Neutrophil (primary cell): ENCODE data around the gene WNT9A.

ENCODE experiments used
- H3K27ac ChIP-seq: fragments of 200-600 bp; sonication (generic); 2 replicates; pipeline ENCODE4 v1.5.1; 2016; ENCODE audit warnings: mild to moderate bottlenecking, moderate library complexity
- H3K27me3 ChIP-seq: fragments of 200-600 bp; sonication (generic); 2 replicates; pipeline ENCODE4 v1.6.0; 2016; ENCODE audit warnings: mild to moderate bottlenecking
- H3K36me3 ChIP-seq: fragments of 200-600 bp; sonication (generic); 2 replicates; pipeline ENCODE4 v1.5.1; 2017
- H3K4me1 ChIP-seq, 2 experiments: fragments of 200-600 bp in 1 of 2; sonication (generic) in 1 of 2; 1 replicate in 1 of 2; 2 replicates in 1 of 2; pipeline versions ENCODE4 v1.5.1 to v1.6.1; 2013 to 2016; ENCODE audit warnings: low read depth in 1 of 2, low read length in 1 of 2, mild to moderate bottlenecking in 1 of 2, moderate library complexity in 1 of 2; ENCODE audit not compliant: control insufficient read depth in 1 of 2, insufficient read depth in 1 of 2
- H3K4me3 ChIP-seq, 2 experiments: fragments of 200-600 bp in 1 of 2; sonication (generic) in 1 of 2; 1 replicate in 1 of 2; 2 replicates in 1 of 2; pipeline ENCODE4 v1.5.1; 2013 to 2016; ENCODE audit warnings: low read depth in 1 of 2, low read length in 1 of 2, mild to moderate bottlenecking in 1 of 2, moderate library complexity in 1 of 2
- H3K9me3 ChIP-seq: fragments of 200-600 bp; sonication (generic); 2 replicates; pipeline ENCODE4 v1.5.1; 2016
- TF ChIP-seq, protein P1 (sequence below): fragments of 200-600 bp; sonication (generic); IDR thresholded peaks from 2 replicates; pipeline ENCODE4 v1.5.1; 2016; ENCODE audit warnings: antibody characterized with exemption

Gene WNT9A

DNA sequence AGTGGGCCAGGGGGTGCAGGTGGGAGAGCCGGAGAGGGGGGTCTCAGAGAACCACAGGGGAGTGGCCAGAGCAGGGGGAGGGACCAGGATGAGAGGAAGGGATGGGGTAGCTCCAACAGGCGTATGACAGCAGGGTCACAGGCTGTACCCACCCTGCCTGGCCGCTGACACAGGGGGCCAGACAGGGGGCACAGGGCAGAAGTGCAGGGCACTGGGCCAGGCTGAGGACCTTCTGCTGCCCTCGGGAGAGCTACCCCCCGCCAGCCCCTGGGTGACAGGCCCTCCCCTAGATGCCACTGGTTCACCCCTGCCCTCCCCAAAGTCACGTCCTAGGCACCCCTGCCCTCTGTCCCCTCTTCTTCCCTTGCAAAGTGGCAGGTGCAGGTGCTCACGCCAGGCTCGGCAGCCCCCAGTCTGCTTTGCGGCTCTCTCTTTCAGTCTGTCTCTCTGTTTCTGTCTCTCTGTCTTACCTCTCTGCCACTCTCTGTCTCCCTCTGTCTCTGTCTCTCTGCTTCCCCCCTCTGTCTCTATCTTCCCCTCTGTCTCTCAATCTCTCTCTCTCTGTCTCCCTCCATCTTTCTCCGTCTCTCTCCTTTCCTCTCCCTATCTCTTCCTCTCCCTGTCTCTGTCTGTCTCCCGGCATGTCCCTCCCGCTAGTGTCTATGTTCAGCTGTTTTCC lies 48.5 kb downstream of the WNT9A start:
- Histone ChIP-seq H3K9me3 (no peaks in the 10 kb centered on the region), H3K36me3 (no peaks in the 10 kb centered on the region), H3K27ac (no peak overlapping the region), H3K4me1 (no peaks in the 10 kb centered on the region), H3K27me3 (no peaks in the 10 kb centered on the region), H3K4me3 (no peak overlapping the region)
- TF ChIP-seq, protein P1, sequence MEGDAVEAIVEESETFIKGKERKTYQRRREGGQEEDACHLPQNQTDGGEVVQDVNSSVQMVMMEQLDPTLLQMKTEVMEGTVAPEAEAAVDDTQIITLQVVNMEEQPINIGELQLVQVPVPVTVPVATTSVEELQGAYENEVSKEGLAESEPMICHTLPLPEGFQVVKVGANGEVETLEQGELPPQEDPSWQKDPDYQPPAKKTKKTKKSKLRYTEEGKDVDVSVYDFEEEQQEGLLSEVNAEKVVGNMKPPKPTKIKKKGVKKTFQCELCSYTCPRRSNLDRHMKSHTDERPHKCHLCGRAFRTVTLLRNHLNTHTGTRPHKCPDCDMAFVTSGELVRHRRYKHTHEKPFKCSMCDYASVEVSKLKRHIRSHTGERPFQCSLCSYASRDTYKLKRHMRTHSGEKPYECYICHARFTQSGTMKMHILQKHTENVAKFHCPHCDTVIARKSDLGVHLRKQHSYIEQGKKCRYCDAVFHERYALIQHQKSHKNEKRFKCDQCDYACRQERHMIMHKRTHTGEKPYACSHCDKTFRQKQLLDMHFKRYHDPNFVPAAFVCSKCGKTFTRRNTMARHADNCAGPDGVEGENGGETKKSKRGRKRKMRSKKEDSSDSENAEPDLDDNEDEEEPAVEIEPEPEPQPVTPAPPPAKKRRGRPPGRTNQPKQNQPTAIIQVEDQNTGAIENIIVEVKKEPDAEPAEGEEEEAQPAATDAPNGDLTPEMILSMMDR = no peak

DNA sequence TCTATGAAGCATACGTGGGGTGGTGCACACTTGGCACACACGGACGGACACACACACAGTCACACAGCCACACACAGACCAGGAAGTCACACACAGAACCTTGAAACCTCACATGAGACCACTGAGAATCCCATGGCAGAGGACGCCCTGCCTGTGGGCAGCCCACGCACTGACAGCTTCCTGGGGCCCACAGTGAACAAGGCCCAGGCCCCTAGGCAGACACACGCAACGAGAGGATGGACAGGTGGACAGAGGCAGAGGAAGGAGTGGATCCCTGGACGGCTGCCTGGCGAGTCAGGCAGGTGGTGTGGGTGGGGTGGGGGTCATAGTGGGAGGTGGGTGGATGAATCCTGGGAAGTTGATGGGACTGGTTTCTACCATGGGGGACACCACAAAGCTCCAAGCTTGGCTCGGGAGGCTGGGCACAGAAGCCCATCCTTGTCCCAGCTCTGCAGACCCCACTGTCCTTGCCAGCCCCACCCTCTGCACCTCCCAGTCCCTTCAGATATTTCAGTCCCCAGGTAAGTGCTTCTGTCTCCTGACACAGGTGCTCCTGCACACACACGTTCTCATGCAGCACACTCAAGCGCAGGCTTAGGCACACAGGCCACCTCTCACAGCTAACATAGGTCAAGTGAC lies 49.1 kb downstream of the WNT9A start:
- no peaks in the 10 kb centered on the region for H3K4me1 ChIP-seq
- H3K9me3 ChIP-seq = no peaks in the 10 kb centered on the region
- H3K27me3 ChIP-seq = no peaks in the 10 kb centered on the region
- TF ChIP-seq, protein P1 = no peak
- no peak overlapping the region for H3K4me3 ChIP-seq
- no peak overlapping the region for H3K27ac ChIP-seq
- no peaks in the 10 kb centered on the region for H3K36me3 ChIP-seq

DNA sequence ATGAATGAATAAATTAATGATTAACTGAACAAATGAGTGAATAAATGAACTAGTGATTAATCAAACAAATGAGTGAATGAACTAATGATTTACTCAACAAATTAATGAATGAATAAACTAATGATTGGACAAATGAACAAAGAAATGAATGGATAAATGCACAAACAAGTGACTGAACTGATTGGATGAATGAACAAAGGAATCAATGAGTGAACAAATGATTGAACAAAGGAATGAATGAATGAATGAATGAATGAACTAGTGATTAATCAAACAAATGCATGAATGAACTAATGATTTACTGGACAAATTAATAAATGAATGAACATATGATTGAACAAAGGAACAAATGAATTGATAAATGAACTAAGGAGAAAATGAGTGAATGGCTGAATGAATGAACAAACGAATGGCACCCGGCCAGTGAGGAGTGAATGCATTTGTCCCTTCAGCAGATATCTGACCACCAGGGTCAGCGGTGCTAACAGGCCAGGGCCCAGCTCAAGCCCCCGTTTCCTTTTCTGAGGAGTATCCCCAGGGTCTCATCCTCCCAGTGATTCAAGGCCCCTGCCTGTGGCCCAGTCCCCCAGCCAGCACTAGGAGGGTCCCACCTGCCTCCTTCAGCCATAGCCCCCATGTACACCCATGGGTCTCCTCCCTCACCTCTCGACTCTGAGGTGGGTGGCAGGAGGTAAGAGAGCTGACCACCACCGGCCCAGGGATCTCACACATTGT lies 49.9 kb downstream of the WNT9A start:
- TF ChIP-seq, protein P1 = no peak
- H3K27me3 ChIP-seq = no peaks in the 10 kb centered on the region
- H3K36me3 ChIP-seq = no peaks in the 10 kb centered on the region
- H3K4me1 ChIP-seq = no peaks in the 10 kb centered on the region
- H3K9me3 ChIP-seq = no peaks in the 10 kb centered on the region
- H3K27ac ChIP-seq = no peak overlapping the region
- no peak overlapping the region for H3K4me3 ChIP-seq

DNA sequence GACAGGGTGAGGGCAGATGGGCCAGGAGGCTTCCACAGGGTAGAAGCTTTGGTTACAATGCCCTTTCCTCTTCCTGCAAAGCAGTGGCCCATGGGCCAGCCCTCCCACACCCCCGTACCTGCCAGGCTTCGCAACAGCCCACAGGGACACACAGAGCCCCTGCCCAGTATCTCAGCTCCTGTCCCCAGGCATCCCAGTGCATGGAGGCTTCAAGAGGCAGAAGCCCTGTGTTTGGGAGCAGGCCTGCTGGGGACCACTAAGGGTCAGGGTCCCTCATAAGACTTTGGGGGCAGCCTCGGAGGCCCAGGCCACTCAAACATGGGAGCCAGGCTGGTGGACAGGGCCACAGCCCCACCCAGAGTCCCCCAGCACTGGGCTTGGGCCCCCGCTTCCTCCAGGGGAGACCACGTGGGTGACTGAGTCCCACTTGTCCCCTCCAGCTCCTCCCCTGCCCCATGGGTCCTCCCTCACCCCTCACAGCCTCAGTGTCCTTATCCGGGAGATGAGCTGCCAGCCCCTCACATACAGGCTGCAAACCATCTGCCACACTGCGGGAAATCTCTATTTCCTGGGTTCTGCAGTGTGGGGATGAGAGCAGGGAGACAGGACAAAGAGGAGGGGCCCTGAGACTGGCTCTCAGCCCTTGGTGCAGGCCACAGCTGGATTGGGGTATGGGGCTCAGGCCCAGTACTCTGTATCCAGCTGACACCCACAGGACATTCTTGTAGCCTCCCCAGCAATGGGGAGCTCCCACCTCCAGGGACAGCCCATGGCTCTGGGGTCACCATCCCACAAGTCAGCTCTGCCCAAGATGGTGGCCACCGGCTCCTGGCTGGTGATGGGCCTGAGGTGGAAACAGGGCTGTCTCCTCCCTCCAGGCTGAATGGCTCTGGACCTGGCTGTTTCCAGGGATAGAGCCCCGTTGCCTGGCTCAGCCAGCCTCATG lies 50.7 kb downstream of the WNT9A start:
- Histone ChIP-seq H3K27me3 (no peaks in the 10 kb centered on the region), H3K36me3 (no peaks in the 10 kb centered on the region), H3K27ac (no peak overlapping the region), H3K4me3 (no peak overlapping the region), H3K9me3 (no peaks in the 10 kb centered on the region), H3K4me1 (no peaks in the 10 kb centered on the region)
- TF ChIP-seq, protein P1 = no peak
